Measurements from ENCODE around the gene PROCA1. TPM values are rescaled to one million over a fixed set of nuclear protein-coding genes. Genes with fewer than 3 reads are reported as not detected.

PROCA1 gene
- total RNA-seq, 2 experiments from 2014 or later = 4.5 to 4.6 TPM

DNA sequence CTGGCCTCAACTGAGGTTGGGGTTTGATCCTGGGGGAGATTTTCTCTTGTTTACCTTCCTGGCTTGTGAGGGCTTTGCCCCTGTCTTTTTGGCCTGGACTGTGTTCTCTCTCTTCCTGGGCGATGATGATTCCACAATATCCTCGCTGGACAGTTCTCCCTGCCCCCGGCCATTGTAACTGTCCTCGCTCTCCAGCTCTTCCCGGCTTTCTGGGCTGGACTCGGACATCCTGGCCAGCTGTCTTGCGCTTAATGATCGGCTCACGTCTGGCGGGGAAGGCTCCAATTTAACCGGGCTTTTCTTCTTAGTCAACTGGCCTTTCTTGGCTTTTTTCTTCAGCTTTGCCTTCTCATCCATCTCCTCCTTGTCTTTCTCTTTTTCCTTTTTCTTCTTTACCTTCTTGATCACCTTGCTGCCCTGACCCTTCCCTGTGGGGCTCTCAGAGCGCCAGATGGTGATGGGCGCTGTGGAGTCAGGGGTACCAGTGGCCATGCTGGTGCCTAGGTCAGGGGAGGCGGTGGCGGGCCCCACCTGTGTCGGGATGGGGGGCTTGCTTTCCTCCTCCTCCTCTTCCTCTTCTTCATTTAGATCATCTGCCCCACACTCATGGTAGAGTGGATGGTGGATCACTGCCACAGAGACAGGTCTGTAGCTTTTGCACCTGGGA, 8.0 kb downstream of the PROCA1 start:
- no peak for DNase-seq (ENCODE audit: low spot score)
- TF ChIP-seq, protein P1, sequence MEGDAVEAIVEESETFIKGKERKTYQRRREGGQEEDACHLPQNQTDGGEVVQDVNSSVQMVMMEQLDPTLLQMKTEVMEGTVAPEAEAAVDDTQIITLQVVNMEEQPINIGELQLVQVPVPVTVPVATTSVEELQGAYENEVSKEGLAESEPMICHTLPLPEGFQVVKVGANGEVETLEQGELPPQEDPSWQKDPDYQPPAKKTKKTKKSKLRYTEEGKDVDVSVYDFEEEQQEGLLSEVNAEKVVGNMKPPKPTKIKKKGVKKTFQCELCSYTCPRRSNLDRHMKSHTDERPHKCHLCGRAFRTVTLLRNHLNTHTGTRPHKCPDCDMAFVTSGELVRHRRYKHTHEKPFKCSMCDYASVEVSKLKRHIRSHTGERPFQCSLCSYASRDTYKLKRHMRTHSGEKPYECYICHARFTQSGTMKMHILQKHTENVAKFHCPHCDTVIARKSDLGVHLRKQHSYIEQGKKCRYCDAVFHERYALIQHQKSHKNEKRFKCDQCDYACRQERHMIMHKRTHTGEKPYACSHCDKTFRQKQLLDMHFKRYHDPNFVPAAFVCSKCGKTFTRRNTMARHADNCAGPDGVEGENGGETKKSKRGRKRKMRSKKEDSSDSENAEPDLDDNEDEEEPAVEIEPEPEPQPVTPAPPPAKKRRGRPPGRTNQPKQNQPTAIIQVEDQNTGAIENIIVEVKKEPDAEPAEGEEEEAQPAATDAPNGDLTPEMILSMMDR (conservative IDR thresholded peaks at IDR 0.05; ENCODE audit: low read length) = no peak
- no peak for TF ChIP-seq EZH2phosphoT487 (IDR thresholded peaks at IDR 0.05; ENCODE audit: borderline replicate concordance, low read depth, low read length)
- peaks cover 50% of the 10 kb centered on the region for H3K36me3 ChIP-seq (ENCODE audit: insufficient read depth, low read length)
- H3K4me3 ChIP-seq (ENCODE audit: low read depth, low read length, poor library complexity, severe bottlenecking) = no peak overlapping the region
- no peaks in the 10 kb centered on the region for H4K20me1 ChIP-seq (ENCODE audit: insufficient read depth, low read length)
- no TSS peak for BruUV-seq (replicated peaks)
- H3K4me1 ChIP-seq (ENCODE audit: insufficient read depth, low read length, poor library complexity, severe bottlenecking) = no peaks in the 10 kb centered on the region
- ChIA-PET CTCF (ENCODE audit: unreplicated experiment) (no interaction called here), POLR2A (interaction anchor here (1.0 kb wide), 1 partner anchor 43 kb away, joined by 4 read pairs; no protein-coding TSS in a partner anchor)
- no peaks in the 10 kb centered on the region for H3K9me2 ChIP-seq (ENCODE audit: insufficient read depth, low read length)
- H3K27ac ChIP-seq (ENCODE audit: low read depth, low read length, poor library complexity, severe bottlenecking) = no peak overlapping the region
- H3K79me2 ChIP-seq (ENCODE audit: insufficient read depth, low read depth, low read length) = no peaks in the 10 kb centered on the region
- H3K9me3 ChIP-seq (ENCODE audit: low read length) = no peaks in the 10 kb centered on the region
- no peak overlapping the region for H2AFZ ChIP-seq (ENCODE audit: low read length)
- intact Hi-C loops (cut with micrococcal nuclease; ENCODE audit: unreplicated experiment) = no loop called here
- no peak overlapping the region for H3K4me2 ChIP-seq (ENCODE audit: low read length)

- Histone ChIP-seq H3K36me3 (ENCODE audit: insufficient read depth, low read length) (peaks cover 60% of the 10 kb centered on the region), H3K4me3 (ENCODE audit: low read depth, low read length, poor library complexity, severe bottlenecking) (no peak overlapping the region), H4K20me1 (ENCODE audit: insufficient read depth, low read length) (no peaks in the 10 kb centered on the region), H3K79me2 (ENCODE audit: insufficient read depth, low read depth, low read length) (no peaks in the 10 kb centered on the region), H3K4me2 (ENCODE audit: low read length) (no peak overlapping the region), H3K9me2 (ENCODE audit: insufficient read depth, low read length) (no peaks in the 10 kb centered on the region), H2AFZ (ENCODE audit: low read length) (no peak overlapping the region), H3K4me1 (ENCODE audit: insufficient read depth, low read length, poor library complexity, severe bottlenecking) (no peaks in the 10 kb centered on the region), H3K27ac (ENCODE audit: low read depth, low read length, poor library complexity, severe bottlenecking) (no peak overlapping the region), H3K9me3 (ENCODE audit: low read length) (no peaks in the 10 kb centered on the region)
- CTCF ChIA-PET (ENCODE audit: unreplicated experiment) = no interaction called here
- no peak for TF ChIP-seq EZH2phosphoT487 (IDR thresholded peaks at IDR 0.05; ENCODE audit: borderline replicate concordance, low read depth, low read length)
- TF ChIP-seq, protein P1 (conservative IDR thresholded peaks at IDR 0.05; ENCODE audit: low read length) = no peak
- intact Hi-C loops (cut with micrococcal nuclease; ENCODE audit: unreplicated experiment) = no loop called here
- BruUV-seq (replicated peaks) = no TSS peak
- DNase-seq (ENCODE audit: low spot score) = no peak
- POLR2A ChIA-PET = no interaction called here
Measured at GRCh38 chr17:28702752-28703150, 8.9 kb downstream of the PROCA1 start.

DNA sequence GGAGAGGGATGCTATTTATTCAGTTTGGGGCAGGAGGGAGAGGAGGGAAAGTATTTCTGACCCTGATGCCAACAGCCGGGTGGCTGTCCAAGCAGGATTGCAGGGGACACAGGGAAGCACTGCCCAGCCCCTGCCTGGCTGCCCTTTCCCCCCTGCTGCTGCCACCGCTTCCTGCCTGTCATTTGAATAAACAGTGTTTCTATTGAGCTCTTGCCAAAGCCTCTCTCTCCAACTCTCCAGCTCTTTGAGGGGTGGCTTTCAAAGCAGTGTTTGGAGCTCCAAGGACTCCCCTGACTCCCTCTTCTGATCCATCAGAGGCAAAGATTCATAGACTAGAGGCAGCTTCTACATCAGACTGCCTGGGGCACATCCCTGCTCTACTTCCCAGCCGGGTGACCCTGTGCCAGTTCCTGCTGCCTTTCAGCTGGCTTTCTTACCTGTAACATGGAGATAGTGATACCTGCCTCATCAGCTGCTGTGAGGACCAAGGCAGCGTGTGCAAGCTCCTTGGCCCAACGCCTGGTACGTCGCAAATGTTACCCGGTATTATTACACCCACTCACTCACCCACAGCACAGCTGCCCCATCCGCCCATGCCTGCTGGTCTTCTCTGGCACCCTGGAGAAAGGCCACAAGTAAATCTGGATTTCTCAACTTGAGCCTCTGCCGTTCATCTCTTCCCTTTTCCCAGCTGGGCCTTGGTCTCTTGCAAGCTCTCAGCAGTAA, 9.5 kb downstream of the PROCA1 start:
- Histone ChIP-seq H3K4me1 (ENCODE audit: insufficient read depth, low read length, poor library complexity, severe bottlenecking) (no peaks in the 10 kb centered on the region), H3K4me3 (ENCODE audit: low read depth, low read length, poor library complexity, severe bottlenecking) (no peak overlapping the region), H4K20me1 (ENCODE audit: insufficient read depth, low read length) (no peaks in the 10 kb centered on the region), H3K79me2 (ENCODE audit: insufficient read depth, low read depth, low read length) (no peaks in the 10 kb centered on the region), H2AFZ (ENCODE audit: low read length) (no peak overlapping the region), H3K9me3 (ENCODE audit: low read length) (no peaks in the 10 kb centered on the region), H3K4me2 (ENCODE audit: low read length) (no peak overlapping the region), H3K27ac (ENCODE audit: low read depth, low read length, poor library complexity, severe bottlenecking) (no peak overlapping the region), H3K36me3 (ENCODE audit: insufficient read depth, low read length) (peaks cover 65% of the 10 kb centered on the region), H3K9me2 (ENCODE audit: insufficient read depth, low read length) (no peaks in the 10 kb centered on the region)
- no peak for DNase-seq (ENCODE audit: low spot score)
- POLR2A ChIA-PET = no interaction called here
- no TSS peak for BruUV-seq (replicated peaks)
- CTCF ChIA-PET (ENCODE audit: unreplicated experiment) = no interaction called here
- intact Hi-C loops (cut with micrococcal nuclease; ENCODE audit: unreplicated experiment) = no loop called here
- TF ChIP-seq, protein P1 (conservative IDR thresholded peaks at IDR 0.05; ENCODE audit: low read length) = no peak
- TF ChIP-seq EZH2phosphoT487 (IDR thresholded peaks at IDR 0.05; ENCODE audit: borderline replicate concordance, low read depth, low read length) = no peak

All from OCI-LY7 (cell line).